ENCODE measurements around the gene PBX4.
A peak's percentile ranks its signal among the peaks of the same experiment; 100 is the strongest.
"Not testable (repeated sequence)": the region's sequence is repeated elsewhere in the genome, so short reads cannot be mapped to it uniquely, and the experiment has no call there.

Gene PBX4

GRCh38 chr19:19615086-19615485 lies 3.4 kb downstream of the PBX4 start:
- DNase-seq (ENCODE audit: low read depth), result peak; percentile 37
- TF ChIP-seq MAX (IDR thresholded peaks at IDR 0.05; ENCODE audit: low read depth, low read length) (no peak), CTCF (IDR thresholded peaks at IDR 0.05; ENCODE audit: low read depth, low read length) (no peak), MYC (IDR thresholded peaks at IDR 0.05; ENCODE audit: low read depth, low read length) (no peak), POLR2A (IDR thresholded peaks at IDR 0.05; ENCODE audit: extremely low read depth, insufficient read length) (no peak)
- H3K4me3 ChIP-seq (ENCODE audit: low read depth, low read length), result no peak overlapping the region

GRCh38 chr19:19613506-19613905 lies 5.0 kb downstream of the PBX4 start:
- no peak overlapping the region for H3K4me3 ChIP-seq (ENCODE audit: low read depth, low read length)
- no peak for TF ChIP-seq MAX (IDR thresholded peaks at IDR 0.05; ENCODE audit: low read depth, low read length)
- no peak for TF ChIP-seq MYC (IDR thresholded peaks at IDR 0.05; ENCODE audit: low read depth, low read length)
- no peak for TF ChIP-seq CTCF (IDR thresholded peaks at IDR 0.05; ENCODE audit: low read depth, low read length)
- no peak for TF ChIP-seq POLR2A (IDR thresholded peaks at IDR 0.05; ENCODE audit: extremely low read depth, insufficient read length)
- DNase-seq (ENCODE audit: low read depth), result no peak

- no peak for DNase-seq (ENCODE audit: low read depth)
- H3K4me3 ChIP-seq (ENCODE audit: low read depth, low read length), result no peak overlapping the region
These were observed 7.9 kb downstream of the PBX4 start for GRCh38 chr19:19610376-19611202.

GRCh38 chr19:19606686-19607085 lies 11.8 kb downstream of the PBX4 start:
- not testable (repeated sequence) for H3K4me3 ChIP-seq (ENCODE audit: low read depth, low read length); DNase-seq (ENCODE audit: low read depth)

More at GRCh38 chr19:19610376-19611202, 7.9 kb downstream of the PBX4 start:
- TF ChIP-seq CTCF (IDR thresholded peaks at IDR 0.05; ENCODE audit: low read depth, low read length) (no peak), MYC (IDR thresholded peaks at IDR 0.05; ENCODE audit: low read depth, low read length) (no peak)

GRCh38 chr19:19606021-19606420 lies 12.5 kb downstream of the PBX4 start:
- DNase-seq (ENCODE audit: low read depth), result peak; percentile 40
- no peak overlapping the region for H3K4me3 ChIP-seq (ENCODE audit: low read depth, low read length)
- no peak for TF ChIP-seq MAX (IDR thresholded peaks at IDR 0.05; ENCODE audit: low read depth, low read length)
- TF ChIP-seq MYC (IDR thresholded peaks at IDR 0.05; ENCODE audit: low read depth, low read length), result no peak
- TF ChIP-seq POLR2A (IDR thresholded peaks at IDR 0.05; ENCODE audit: extremely low read depth, insufficient read length), result no peak
- TF ChIP-seq CTCF (IDR thresholded peaks at IDR 0.05; ENCODE audit: low read depth, low read length), result no peak

- DNase-seq (ENCODE audit: low read depth), result no peak
- H3K4me3 ChIP-seq (ENCODE audit: low read depth, low read length), result no peak overlapping the region
- TF ChIP-seq POLR2A (IDR thresholded peaks at IDR 0.05; ENCODE audit: extremely low read depth, insufficient read length) (no peak), MYC (IDR thresholded peaks at IDR 0.05; ENCODE audit: low read depth, low read length) (no peak), CTCF (IDR thresholded peaks at IDR 0.05; ENCODE audit: low read depth, low read length) (no peak), MAX (IDR thresholded peaks at IDR 0.05; ENCODE audit: low read depth, low read length) (no peak)
These were observed 15.7 kb downstream of the PBX4 start for GRCh38 chr19:19602713-19603324.

Measured in NB4 (cell line).